ENCODE measurements around the gene AUTS2.

DNA sequence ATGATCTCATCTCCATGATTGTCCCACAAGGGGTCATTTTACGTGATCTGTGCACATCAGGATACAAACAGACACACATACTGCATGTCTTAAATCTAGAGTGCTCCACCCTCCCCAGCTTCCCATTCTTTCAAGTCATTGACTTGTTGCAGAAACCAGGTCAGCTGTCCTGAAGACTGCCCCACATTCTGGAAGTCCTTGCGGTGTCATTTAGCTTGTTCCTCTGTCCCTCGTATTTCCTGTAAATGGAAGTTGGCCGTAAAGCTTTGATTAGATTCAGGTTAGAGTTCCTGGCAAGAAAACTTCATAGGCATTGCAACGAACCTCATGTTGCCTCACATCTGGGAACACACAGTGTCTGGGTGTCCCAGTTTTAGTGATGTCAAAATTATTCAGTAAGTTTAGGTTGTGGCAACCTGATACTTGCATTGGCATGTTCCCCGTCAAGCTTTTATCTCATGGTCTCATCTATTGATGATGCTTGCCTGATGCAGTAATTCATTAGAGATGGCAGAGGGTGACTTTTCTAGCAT is 1116.3 kb downstream of the AUTS2 start:
- TF ChIP-seq, protein P1, sequence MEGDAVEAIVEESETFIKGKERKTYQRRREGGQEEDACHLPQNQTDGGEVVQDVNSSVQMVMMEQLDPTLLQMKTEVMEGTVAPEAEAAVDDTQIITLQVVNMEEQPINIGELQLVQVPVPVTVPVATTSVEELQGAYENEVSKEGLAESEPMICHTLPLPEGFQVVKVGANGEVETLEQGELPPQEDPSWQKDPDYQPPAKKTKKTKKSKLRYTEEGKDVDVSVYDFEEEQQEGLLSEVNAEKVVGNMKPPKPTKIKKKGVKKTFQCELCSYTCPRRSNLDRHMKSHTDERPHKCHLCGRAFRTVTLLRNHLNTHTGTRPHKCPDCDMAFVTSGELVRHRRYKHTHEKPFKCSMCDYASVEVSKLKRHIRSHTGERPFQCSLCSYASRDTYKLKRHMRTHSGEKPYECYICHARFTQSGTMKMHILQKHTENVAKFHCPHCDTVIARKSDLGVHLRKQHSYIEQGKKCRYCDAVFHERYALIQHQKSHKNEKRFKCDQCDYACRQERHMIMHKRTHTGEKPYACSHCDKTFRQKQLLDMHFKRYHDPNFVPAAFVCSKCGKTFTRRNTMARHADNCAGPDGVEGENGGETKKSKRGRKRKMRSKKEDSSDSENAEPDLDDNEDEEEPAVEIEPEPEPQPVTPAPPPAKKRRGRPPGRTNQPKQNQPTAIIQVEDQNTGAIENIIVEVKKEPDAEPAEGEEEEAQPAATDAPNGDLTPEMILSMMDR (IDR thresholded peaks at IDR 0.05 in 2 of 3, conservative IDR thresholded peaks at IDR 0.05 in 1 of 3; ENCODE audit: control insufficient read depth in 2 of 3, extremely low read depth in 1 of 3, insufficient read depth in 1 of 3, low read depth in 3 of 3, low read length in 3 of 3), result no peak
- no peak for TF ChIP-seq POLR2AphosphoS5 (IDR thresholded peaks at IDR 0.05; ENCODE audit: low read length)
- TF ChIP-seq ZZZ3 (IDR thresholded peaks at IDR 0.05; ENCODE audit: control insufficient read depth, insufficient read length, low read depth), result no peak
- no peak for TF ChIP-seq PAX5 (IDR thresholded peaks at IDR 0.05; ENCODE audit: borderline replicate concordance, low read depth, low read length)
- TF ChIP-seq ESRRA (IDR thresholded peaks at IDR 0.05; ENCODE audit: low read length), result no peak
- TF ChIP-seq CBFB (IDR thresholded peaks at IDR 0.05; ENCODE audit: low read depth), result no peak
- TF ChIP-seq SUZ12 (IDR thresholded peaks at IDR 0.05; ENCODE audit: unreplicated experiment), result no peak
- TF ChIP-seq EP300 (IDR thresholded peaks at IDR 0.05; ENCODE audit: borderline replicate concordance in 1 of 2, control insufficient read depth in 1 of 2, low read depth in 2 of 2, low read length in 2 of 2), result no peak
- no peak for TF ChIP-seq POLR2A (IDR thresholded peaks at IDR 0.05; ENCODE audit: low read depth, low read length)
- TF ChIP-seq RCOR1 (conservative IDR thresholded peaks at IDR 0.05; ENCODE audit: low read depth, low read length), result no peak
- TF ChIP-seq MTA2 (IDR thresholded peaks at IDR 0.05; ENCODE audit: low read depth), result no peak
- TF ChIP-seq, protein P2, sequence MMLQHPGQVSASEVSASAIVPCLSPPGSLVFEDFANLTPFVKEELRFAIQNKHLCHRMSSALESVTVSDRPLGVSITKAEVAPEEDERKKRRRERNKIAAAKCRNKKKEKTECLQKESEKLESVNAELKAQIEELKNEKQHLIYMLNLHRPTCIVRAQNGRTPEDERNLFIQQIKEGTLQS (IDR thresholded peaks at IDR 0.05; ENCODE audit: borderline replicate concordance, extremely low read depth, low read depth, low read length), result no peak
- TF ChIP-seq, protein P3, sequence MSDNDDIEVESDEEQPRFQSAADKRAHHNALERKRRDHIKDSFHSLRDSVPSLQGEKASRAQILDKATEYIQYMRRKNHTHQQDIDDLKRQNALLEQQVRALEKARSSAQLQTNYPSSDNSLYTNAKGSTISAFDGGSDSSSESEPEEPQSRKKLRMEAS (IDR thresholded peaks at IDR 0.05; ENCODE audit: low read depth, low read length), result no peak

All from GM12878 (cell line).